NCI-H774 (cell line): ENCODE data around the gene ILDR1.
A peak's percentile ranks its signal among the peaks of the same experiment; 100 is the strongest.

Experiments
- DNase-seq: peaks from one replicate; lab custom pipeline; 2025; lab: John Stamatoyannopoulos, UW

The ILDR1 gene

DNA sequence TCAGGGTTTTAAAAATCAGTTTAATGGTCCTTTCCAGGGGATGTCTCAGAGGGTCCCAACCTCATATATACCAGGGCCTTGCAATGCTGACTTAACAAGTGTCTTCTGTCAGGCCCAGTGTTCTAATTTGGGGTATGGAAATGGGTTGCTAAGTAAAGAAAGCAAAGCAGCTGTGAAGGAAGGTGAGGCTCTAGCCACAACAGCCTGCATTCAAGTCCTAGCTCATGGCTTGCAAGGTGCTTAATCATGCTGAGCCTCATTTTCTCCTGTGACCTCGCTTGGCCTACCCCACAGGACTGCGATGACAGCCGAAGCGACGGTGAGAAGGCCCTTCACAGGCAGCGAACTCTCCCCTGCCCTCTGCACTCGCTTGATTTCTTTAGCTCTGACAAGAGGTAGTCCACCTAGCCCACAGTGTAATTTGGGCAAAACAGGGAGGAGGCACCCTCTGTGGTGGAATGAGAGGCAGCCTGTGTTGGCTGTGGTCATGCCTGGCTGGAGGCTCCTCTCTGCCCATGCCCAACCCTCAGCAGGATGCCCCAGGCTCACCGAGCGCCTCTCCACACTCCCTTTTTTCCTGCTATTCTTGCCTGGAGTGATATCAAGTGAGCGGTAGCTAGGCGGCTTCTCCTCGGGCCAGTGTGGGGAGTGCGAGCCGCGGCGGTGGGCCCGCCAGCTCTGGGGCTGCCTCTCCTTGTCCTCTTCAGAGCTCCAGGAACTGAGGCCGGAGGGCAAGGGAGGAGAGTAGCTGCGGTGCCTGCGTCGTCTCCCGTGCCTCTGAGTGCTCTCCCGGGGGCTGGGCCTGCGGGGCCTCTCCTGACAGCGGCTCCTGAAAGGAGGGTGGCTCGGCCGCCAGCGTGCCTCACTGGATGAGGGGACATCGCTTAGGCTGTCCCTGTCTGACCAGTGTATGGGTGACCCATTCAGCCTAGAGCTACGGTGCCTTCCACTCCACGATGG, 29.2 kb downstream of the ILDR1 start:
- no peak for DNase-seq

DNA sequence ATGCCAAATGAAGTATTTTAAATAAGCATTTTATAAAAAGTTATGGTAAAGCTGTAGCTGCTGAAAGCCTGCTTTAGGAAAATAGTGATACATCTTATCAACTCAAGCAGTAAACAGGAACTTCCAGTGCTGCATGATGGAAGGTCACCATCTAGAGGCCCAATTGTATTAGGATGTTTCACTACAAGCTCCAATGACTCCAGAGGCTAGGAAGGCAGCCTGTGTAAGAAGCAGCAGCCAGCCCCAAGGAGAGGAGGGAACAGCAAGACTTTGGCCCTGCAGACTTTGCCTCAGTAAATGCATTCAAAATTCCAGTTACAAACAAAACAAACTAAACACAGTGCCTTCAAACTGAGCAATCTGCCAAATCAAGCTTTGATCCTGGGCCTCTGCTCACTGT, 32.1 kb downstream of the ILDR1 start:
- no peak for DNase-seq

DNA sequence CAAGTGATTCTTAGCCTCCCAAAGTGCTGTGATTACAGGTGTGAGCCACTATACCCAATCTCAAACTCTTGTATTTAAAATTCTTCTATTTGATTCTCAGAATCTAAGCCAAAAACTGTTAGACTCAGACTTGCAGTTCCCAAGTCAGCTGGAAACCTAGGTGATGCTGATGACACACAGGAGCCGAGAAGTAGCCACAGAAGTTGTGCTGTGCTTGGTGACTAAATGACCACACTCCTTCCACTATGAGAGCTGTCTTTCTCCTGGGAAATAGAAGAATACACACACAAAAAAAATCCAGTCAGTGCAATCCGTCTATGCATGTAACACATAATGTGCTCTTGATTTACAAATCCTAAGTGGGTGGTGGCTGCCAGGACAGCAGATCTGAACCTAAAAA, 33.9 kb downstream of the ILDR1 start:
- no peak for DNase-seq

DNA sequence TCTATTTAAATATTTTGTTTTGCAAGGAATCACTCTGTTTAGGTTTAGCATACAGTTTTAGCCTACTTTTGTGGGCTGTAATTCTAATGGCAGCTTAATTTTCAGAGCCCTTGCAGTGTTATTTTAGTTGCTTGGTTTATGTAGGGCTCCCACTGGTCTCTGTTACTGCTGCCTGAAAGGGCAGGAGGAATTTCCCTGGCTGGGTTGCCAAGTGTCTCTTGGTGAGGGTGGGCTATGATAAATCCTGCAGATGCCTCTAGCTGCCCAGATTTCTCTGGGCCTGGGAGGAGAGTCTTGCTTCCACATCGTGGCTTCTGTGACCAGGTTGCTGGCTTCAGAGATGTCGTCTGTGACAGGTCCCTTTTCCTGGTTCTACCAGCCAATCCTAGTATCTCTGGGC, 36.2 kb downstream of the ILDR1 start:
- no peak for DNase-seq

DNA sequence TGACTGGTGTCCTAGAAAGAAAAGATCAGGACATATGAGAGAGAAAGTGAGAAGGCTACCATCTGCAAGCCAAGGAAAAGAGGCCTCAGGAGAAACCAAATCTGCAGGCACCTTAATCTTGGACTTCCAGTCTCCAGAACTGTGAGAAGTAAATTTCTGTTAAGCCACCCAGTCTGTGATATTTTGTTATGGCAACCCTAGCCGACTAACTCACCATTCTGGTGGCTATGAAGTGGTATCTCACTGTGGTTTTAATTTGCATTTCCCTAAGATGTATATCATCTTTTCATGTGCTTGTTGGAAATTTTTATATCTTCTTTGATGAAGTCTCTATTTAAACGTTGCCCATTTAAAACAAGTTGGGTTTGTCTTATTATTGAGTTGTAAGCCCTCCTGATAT, 40.6 kb downstream of the ILDR1 start:
- no peak for DNase-seq

DNA sequence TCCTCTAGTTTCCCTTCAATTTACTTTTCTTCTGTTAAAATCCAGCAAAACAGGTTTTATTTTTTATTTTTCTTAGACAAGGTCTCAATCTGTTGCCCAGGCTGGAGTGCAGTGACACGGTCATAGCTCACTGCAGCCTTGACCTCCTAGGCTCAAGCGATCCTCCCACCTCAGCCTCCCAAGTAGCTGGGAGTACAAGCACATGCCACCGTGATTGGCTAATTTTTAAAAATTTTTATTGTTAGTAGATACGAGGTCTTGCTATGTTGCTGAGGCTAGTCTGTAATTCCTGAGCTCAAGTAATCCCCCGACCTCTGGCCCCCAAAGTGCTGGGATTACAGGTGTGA, 41.6 kb downstream of the ILDR1 start:
- DNase-seq = no peak

DNA sequence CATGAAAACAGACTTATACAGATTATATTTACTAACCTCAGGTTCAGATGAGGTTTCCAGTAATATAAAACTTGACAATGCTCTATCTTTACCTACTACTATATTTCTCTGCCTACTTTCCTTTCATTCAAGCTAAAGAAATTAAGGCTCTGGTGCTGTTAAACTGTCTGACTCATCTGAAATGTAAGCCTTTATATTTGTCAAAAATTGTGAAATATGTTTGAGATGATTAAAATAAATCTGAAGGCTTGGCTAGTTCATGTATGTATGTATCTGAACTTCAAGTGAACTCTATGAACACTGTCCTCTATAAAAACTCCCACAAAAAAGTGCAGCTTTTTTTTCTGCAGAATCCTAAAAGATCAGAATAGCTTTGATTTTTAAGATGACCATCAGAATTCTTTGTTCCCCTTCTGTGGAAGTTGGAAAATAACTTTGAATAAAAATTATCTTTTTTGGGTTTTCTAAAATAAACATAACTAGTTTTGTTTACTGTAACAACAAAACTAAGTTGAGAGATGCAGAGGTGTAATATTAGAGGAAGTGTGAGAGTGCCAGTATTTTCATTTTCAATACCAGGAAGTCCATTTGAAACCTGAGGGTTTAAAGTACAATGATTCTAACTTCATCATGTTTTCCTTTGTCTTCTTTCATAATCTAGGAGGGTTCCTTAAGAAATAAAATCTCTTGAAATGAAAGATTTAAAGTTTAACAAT, 42.2 kb downstream of the ILDR1 start:
- DNase-seq = no peak

DNA sequence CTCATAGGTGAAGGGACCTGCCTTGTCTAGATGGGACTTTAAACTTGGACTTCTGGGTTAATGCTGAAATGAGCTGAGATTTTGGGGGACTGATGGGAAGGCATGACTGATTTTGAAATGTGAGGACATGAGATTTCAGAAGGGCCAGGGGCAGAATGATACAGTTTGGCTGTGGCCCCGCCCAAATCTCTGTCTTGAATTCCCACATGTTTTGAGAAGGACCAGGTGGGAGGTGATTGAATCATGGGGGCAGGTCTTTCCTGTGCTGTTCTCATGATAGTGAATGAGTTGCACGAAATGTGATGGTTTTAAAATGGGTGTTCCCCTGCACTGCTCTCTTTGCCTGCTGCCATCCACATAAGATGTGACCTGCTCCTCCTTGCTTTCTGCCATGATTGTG, 42.8 kb downstream of the ILDR1 start:
- no peak for DNase-seq

DNA sequence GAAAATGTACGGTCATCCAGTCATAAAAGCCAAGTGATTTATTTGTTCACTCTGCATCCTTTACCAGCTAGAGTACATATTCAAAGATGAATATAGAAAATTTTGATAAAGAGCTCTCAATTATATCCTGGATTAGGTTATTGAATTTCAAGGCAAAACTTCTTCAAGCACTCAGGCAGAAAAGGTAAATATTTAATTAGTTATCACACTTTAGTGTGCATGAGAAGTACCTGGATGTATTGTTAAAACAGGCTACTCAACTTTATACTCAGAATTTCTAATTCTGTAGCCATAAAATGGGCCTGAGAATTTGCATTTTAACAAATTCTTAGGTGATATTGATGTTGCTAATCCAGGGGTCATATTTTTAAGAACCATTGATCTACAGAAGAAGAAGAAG, 45.3 kb downstream of the ILDR1 start:
- peak; percentile 1 for DNase-seq

DNA sequence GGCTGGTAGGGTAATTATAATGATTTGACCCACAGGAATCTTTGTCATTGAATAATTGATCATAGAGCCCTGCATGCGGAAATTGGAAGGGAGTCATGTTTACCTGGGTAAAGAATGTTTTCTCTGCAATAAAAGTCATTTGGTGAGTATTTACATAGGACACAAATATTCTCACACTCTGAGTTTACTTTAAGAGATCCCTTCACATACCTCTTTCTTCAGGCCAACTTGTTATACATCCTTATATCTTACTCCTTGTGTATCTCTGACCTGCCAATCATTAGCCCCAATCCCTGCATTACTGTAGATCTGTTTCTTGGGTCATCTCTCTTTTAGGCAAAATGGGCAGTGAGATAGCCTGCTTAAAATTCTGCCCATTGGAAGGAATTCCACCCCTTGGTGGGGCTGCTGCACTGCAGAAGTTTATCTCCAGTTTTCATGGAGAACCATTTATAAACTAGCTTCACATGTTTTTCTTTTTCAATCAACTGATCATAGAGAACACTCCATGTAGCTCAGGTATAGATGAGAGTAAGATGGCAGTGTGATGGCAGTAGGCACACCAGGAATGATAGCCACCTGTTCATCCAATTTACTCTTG, 46.2 kb downstream of the ILDR1 start:
- DNase-seq = no peak

DNA sequence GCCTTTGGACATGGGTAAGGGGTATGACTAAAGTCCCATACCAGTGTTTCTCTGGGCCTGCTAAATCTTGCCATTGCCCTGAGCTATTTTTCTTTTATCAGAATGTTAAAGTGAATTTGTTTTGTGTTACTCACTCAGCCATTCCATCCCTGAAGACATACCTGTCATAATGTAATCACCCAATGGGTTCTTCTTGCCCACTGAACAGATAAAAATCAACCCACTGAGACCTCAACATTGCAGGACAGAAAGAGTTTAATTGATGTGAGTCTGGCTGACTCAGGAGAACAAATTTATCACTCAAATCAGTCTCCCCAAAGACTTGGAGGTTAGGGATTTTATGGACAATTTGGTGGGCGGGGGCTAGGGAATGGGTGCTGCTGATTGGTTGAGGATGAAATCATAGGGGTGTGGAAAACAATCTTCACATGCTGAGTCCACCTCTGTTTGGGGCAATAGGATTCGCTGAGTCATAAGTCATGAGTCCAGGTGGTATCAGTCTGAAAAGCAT, 47.4 kb downstream of the ILDR1 start:
- no peak for DNase-seq

DNA sequence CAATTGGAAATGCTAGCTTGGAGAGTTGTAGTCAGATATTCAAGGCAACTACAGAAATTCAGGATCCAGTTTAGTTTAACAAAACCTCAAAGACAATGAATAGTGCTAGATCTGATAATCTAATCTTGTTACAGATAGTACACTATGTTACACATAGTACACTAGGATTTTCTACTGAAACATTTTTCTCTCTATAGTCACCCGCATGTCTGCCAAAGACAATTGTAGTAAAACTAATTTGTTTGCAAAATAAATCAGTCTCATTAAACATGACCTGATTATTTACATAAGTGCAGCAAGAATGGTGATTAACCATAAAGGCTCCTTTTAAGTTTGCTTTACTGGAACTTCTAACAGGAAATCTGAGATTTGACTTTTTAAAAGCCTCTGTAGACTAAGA, 52.0 kb downstream of the ILDR1 start:
- no peak for DNase-seq

DNA sequence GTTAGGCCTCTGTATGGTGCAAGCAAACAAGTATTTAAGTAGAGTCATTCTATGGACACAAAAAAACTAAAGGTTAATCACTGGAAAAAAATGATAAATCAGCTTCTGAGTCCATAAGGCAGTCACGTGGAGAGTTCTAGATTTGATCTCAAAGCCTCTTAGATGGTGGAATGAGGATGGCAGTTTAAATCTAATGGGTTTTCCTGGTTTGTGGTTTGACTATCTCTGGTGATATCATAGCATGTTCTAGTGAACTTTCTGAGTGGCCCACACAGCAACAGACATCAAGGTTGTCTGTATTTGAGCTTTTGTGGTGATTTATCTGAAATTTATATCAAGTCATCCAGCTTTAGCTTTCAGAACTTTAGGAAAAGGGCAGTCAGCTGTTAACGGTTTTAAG, 52.4 kb downstream of the ILDR1 start:
- DNase-seq = no peak

DNA sequence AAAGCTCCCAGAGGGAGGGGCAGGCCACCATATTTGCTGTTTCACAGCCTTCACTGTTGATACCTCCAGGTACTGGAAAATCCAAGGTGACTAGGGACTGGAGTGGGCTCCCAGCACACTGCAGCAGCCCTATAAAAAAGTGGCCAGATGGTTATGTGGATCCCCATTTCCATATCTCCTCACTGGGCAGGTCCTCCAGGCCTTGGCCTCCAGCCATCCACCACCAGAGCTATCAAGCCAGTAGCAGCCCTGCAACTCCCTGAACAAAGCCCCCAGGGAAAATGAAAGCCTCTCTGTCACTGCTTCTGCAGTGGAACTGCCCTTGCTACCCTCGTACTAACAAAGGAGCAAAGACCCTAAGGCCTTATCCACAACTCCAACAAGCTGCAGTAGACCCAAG, 58.4 kb downstream of the ILDR1 start:
- DNase-seq = no peak

DNA sequence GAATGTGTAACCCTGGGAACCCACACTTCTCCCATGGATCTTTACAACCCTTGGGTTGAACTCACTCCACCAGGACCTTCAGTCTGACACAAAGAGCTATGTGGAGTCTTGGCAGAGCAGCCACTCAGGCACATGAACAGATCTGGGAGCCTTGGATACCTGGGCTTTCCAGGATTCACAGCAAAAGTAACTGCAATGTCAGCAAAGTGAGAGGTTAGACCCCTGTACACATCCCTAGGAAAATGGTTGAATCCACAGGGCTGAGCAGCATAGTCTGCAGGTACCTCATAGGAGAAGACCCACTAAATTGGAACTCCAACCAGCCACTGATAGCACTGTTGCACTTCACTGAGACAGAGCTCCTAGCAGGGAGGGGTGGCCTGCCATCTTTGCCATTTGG, 59.6 kb downstream of the ILDR1 start:
- DNase-seq = no peak

DNA sequence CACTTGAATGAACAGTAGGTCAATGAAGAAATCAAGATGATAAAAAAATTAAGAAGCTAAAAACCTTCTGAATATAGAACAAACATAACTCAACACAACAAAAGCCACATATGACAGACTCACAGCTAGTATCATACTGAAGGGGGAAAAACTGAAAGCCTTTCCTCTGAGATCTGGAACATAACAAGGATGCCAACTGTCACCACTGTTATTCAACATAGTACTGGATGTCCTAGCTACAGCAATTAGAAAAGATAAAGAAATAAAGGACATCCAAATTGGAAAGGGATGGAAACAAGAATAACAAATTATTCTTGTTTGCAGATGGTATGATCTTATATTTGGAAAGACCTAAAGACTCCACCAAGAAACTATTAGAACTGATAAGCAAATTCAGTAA, 60.8 kb downstream of the ILDR1 start:
- DNase-seq = no peak

DNA sequence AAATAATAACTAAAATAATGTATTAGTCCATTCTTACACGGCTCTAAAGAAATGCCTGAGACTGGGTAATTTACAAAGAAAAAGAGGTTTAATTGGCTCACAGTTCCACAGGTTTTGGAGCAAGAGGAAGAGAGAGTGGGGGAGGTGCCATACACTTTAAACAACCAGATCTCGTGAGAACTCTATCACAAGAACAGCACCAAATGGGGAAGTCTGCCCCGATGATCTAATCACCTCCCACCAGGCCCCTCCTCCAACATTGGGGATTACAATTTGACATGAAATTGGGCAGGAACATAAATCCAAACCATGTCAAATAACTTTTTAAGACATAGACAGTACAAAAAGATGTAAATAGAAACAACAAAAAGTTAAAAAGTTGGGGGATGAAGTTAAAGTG, 63.2 kb downstream of the ILDR1 start:
- DNase-seq = no peak

DNA sequence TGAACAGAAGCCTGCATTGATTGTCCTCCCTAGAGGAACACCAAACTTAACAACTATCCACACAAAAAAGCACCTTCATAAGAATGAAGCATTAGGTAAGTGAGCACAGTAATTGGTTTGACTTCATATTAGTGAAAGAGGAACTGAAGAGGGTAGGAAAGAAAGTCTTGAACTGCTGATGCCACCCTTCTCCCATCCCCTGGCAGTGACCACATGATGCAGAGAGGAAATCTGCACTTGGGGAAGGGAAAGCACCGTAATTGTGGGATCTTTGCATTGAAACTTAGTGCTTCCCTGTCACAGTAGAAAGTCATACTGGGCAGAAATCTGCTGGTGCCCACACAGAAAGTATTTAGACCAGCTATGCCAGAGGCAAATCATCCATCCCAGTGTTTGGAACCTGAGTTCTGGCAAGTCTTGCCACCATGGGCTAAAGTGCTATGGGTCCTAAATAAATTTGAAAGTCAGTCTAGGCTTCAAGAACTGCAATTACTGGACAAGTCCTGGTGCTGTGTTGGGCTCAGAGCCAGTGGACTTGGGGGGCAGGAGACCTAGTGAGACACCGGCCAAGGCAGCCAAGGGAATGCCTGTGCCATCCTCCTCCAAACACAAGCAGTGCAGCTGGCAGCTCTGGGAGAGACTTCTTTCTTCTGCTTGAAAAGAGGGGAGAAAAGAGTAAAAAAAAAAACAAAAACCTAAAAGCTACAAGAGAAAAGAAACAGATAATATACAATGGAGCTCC, 64.2 kb downstream of the ILDR1 start:
- DNase-seq = no peak

DNA sequence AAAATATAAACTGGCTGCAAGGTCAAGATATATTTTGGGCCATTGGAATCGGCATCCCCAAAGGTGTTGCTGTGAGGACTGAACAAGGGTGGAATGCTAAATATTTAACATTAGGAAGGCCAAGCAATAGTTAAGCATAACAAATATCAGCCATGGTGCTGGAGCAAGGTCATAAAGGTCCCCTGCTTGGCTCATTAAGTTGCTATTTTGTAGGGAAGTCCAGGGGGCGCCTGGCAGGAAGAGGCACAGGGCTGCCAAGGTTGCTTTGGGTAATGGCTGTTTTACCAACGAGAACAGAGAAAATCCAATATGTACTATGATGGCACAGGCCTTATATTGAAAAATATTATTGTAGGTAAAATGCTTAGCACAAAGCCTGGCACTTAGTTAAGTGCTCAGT, 65.7 kb downstream of the ILDR1 start:
- DNase-seq = no peak

DNA sequence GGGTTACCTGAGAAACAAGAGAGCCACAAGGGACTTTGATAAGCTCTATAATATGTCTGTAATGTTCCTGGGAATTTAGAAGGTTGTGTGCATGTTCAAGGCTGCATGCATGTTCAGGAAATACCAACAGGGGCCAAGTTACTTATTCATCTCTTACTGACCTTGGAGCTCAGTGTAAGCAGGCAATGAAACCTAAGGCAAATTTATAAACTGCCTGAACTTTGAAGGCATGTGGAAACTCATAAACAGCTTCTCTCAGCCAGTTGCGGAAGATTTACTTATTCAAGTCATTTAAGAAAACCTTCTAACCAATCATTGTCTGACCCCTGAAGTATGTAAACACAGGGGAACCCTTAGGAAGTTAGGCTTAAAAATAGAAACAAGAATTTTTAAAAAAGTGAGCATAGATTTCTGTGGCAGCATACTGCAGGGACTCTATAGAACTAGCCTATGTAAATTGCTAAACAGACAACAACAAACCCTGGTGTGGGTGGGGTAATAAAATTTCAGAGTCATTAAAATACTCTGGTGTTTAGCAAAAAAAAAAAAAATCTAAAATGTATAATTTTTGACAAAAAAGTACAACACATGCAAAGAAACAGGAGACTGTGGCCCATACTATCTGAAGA, 70.6 kb downstream of the ILDR1 start:
- DNase-seq = no peak

DNA sequence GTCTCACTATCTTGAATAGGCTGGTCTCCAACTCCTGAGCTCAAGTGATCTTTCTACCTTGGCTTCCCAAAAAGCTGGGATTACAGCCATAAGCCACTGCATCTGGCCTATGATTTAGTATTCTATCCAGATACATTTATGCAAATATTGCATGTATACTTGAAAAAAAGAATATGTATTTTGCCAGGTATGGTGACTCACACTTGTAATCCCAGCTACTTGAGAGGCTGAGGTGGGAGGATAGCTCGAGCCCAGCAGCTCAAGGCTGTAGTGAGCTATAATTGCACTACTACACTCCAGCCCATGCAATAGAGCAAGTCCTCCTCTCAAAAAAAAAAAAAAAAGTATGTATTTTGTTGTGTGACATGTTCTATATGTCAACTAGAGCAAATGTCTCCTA, 73.4 kb downstream of the ILDR1 start:
- DNase-seq = no peak

DNA sequence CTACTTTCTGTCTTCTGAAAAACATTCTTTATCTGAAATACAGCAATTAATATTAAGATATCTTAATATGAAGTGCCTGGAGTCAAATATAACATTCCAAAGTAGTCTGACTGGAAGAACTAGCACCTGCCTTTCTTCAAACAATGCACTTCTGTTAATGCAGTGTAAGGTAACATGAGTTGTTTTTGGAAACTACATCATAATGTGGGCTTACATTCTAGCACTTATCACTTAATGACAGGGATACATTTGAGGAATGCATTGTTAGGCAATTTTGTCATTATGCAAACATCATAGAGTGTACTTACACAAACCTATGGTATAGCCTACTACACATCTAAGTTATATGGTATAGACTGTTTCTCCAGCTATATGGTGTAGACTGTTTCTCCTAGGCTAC, 78.6 kb downstream of the ILDR1 start:
- no peak for DNase-seq
